ENCODE data around the gene TRIM9.

Gene TRIM9

DNA sequence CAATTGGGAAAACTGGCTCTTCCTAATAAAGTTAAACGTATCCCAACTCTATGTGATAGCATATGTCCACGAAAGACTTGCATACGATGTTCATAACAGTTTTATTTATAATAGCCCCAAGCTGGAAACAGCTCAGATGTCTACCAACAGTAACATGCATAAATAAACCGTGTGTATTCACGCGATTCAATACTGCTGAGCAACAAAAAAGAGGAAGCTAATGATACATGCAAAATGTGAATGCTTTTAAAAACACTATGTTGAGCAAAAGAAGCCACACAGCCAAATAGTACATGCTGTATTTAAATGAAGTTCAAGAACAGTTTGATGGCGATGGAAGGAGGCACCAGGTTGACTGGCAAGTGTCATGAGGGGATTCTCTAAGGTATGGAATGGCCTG is 55.7 kb downstream of the TRIM9 start:
- CTCF ChIA-PET = interaction anchor here (0.6 to 1.0 kb wide), 2 partner anchors 59 to 84 kb away, joined by 3 read pairs; no protein-coding TSS in a partner anchor
- TF ChIP-seq, protein P1, sequence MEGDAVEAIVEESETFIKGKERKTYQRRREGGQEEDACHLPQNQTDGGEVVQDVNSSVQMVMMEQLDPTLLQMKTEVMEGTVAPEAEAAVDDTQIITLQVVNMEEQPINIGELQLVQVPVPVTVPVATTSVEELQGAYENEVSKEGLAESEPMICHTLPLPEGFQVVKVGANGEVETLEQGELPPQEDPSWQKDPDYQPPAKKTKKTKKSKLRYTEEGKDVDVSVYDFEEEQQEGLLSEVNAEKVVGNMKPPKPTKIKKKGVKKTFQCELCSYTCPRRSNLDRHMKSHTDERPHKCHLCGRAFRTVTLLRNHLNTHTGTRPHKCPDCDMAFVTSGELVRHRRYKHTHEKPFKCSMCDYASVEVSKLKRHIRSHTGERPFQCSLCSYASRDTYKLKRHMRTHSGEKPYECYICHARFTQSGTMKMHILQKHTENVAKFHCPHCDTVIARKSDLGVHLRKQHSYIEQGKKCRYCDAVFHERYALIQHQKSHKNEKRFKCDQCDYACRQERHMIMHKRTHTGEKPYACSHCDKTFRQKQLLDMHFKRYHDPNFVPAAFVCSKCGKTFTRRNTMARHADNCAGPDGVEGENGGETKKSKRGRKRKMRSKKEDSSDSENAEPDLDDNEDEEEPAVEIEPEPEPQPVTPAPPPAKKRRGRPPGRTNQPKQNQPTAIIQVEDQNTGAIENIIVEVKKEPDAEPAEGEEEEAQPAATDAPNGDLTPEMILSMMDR (conservative IDR thresholded peaks at IDR 0.05; ENCODE audit: low read depth) = no peak
- H3K27ac ChIP-seq = no peak overlapping the region
- DNase-seq (ENCODE audit: low spot score) = no peak
- POLR2A ChIA-PET (ENCODE audit: low non-redundant PET) = no interaction called here

- no peak overlapping the region for H3K27ac ChIP-seq
- TF ChIP-seq, protein P1 (conservative IDR thresholded peaks at IDR 0.05; ENCODE audit: low read depth) = no peak
- ChIA-PET CTCF (no interaction called here), POLR2A (ENCODE audit: low non-redundant PET) (no interaction called here)
- DNase-seq (ENCODE audit: low spot score) = no peak
Measured at GRCh38 chr14:51035611-51036192, 59.2 kb downstream of the TRIM9 start.

GRCh38 chr14:51028851-51029754 is 65.8 kb downstream of the TRIM9 start:
- H3K27ac ChIP-seq = no peak overlapping the region
- no peak for DNase-seq (ENCODE audit: low spot score)
- POLR2A ChIA-PET (ENCODE audit: low non-redundant PET) = no interaction called here
- CTCF ChIA-PET = no interaction called here
- TF ChIP-seq, protein P1 (conservative IDR thresholded peaks at IDR 0.05; ENCODE audit: low read depth) = no peak

DNA sequence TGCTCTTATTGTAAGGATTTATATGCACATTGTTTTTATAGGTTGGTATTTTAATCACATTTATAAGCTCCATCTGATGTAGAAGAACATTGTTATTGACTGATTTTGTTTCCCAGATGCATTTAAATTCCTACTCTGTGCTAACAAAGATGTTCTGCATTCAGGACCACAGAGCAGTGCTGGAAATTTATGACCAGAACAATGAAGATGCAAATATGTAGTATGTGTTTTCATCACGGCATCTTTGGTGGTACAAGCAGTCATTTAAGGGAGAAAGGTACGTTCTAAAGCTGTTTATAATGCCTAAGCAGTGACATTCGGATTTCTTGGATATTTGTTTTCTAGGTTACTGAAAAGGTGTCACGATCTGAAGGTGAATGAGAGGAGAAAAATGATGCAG is 66.5 kb downstream of the TRIM9 start:
- no peak overlapping the region for H3K27ac ChIP-seq
- DNase-seq (ENCODE audit: low spot score) = no peak
- TF ChIP-seq, protein P1 (conservative IDR thresholded peaks at IDR 0.05; ENCODE audit: low read depth) = no peak
- ChIA-PET CTCF (no interaction called here), POLR2A (ENCODE audit: low non-redundant PET) (no interaction called here)

DNA sequence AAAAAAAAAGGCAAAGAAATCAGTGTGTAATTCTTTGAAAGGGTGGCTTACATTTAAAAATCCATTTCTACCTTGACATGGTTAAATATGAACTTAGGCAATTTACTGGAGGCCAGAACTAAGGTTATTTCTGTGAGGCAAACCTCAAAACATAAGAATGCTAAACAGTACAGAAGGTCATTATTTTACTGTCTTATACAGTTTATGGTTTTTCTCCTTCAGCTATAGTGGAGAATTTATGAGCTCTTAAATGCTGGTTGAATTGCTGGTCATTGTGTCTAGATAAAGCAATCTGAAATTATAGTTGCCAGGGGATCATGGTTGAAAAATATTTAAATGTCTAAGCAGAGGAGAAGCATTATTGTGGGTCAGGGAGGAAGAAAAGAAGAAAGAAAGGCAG is 70.5 kb downstream of the TRIM9 start:
- ChIA-PET CTCF (no interaction called here), POLR2A (ENCODE audit: low non-redundant PET) (no interaction called here)
- H3K27ac ChIP-seq = no peak overlapping the region
- TF ChIP-seq, protein P1 (conservative IDR thresholded peaks at IDR 0.05; ENCODE audit: low read depth) = no peak
- DNase-seq (ENCODE audit: low spot score) = no peak

DNA sequence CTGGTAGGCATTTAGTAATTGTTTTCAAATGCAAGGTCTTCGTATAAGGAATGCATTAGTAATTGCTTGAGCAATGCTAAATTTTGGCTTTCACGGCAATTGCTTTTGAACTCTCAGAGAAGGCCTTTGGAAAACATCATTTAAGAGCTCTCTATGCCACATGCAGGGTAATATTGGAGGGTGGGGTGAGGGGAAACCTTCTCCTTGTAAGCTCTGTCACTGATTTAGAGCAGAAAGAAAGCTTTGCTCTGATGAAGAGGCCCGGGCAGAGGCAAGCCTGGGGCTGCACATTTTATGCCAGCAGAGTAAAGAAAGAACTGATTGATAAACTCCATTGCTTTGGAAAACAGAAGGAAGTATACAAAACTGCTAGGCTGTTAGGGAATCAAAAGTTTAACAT is 70.9 kb downstream of the TRIM9 start:
- TF ChIP-seq, protein P1 (conservative IDR thresholded peaks at IDR 0.05; ENCODE audit: low read depth) = no peak
- ChIA-PET POLR2A (ENCODE audit: low non-redundant PET) (no interaction called here), CTCF (no interaction called here)
- DNase-seq (ENCODE audit: low spot score) = no peak
- H3K27ac ChIP-seq = no peak overlapping the region

Measured in RWPE1 (cell line).